Breast epithelium (tissue), 3 donors: ENCODE measurements around the gene PRDM16.

Experiments used
- CTCF ChIP-seq, 3 donors: fragments of 450-650 bp; IDR thresholded peaks; one replicate each; pipeline ENCODE4 v1.5.1; 2016 to 2017; ENCODE audit warnings: antibody characterized with exemption in 3 of 3, mild to moderate bottlenecking in 3 of 3, moderate library complexity in 3 of 3
- POLR2A ChIP-seq: fragments of 450-650 bp; IDR thresholded peaks from one replicate; pipeline ENCODE4 v1.6.1; 2016; ENCODE audit warnings: antibody characterized with exemption, mild to moderate bottlenecking, moderate library complexity
- POLR2AphosphoS5 ChIP-seq, 3 donors: sonication (generic); formaldehyde crosslinking; IDR thresholded peaks; one replicate each; pipeline ENCODE4 v1.6.1; 2017; ENCODE audit warnings: antibody characterized with exemption in 3 of 3

DNA sequence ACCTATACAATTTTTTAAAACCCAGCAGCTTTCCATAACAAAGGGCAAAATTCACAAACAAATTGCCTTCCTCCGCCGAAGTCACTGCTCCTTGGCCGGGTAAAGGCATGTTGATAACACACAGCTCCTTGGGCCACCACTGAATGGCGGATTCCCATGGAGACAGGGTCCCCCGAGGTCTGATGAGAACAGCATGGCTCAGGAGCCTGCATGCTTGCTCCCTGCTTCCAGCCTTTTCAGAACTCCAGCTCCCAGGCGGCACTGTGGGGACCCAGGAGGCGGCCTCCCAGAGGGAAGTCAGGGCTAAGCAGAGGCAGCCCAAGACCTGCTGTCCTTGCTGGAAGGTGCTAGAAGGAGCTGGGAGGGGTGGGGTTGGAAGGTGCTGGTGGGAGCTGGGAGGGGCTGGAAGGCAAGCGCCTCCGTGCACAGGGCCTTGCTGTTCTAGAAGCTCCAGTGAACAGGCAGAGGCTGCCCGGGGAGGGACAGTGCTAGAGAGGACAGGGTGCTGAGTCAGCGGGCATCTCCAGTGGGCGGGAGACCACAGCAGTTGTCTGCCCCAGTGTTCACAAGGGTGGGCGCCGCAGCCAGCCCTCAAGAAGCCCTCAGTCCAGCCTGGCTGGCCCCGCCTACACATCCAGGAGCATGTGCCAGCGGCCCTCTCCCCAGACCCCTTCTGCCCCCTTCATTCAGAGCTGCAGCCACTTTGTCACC lies 35.1 kb downstream of the PRDM16 start:
- TF ChIP-seq CTCF (IDR thresholded peaks at IDR 0.05), result no peak
- TF ChIP-seq POLR2A, result no peak
- TF ChIP-seq POLR2AphosphoS5 (IDR thresholded peaks at IDR 0.05), result no peak
